Inferior parietal cortex (tissue), 1 donor: ENCODE results near the gene CXCR4.
"Not testable (repeated sequence)": the region's sequence is repeated elsewhere in the genome, so short reads cannot be mapped to it uniquely, and the experiment has no call there.

Experiments
- DNase-seq: peaks from one replicate; pipeline ENCODE4 v3.0.0-alpha.2; 2016; ENCODE audit errors: extremely low spot score

The CXCR4 gene

GRCh38 chr2:136077107-136077506, 40.8 kb downstream of the CXCR4 start:
- no peak for DNase-seq

GRCh38 chr2:136075476-136075875, 42.5 kb downstream of the CXCR4 start:
- no peak for DNase-seq

GRCh38 chr2:136072621-136073020, 45.3 kb downstream of the CXCR4 start:
- no peak for DNase-seq

- DNase-seq = not testable (repeated sequence)
Observed at GRCh38 chr2:136071887-136072286, 46.1 kb downstream of the CXCR4 start.

GRCh38 chr2:136070913-136071312, 47.0 kb downstream of the CXCR4 start:
- no peak for DNase-seq

- DNase-seq = no peak
Observed at GRCh38 chr2:136069773-136070172, 48.2 kb downstream of the CXCR4 start.

- no peak for DNase-seq
Observed at GRCh38 chr2:136068581-136069227, 49.2 kb downstream of the CXCR4 start.

- no peak for DNase-seq
Observed at GRCh38 chr2:136067897-136068580, 49.9 kb downstream of the CXCR4 start.

GRCh38 chr2:136067459-136067858, 50.5 kb downstream of the CXCR4 start:
- no peak for DNase-seq

GRCh38 chr2:136065907-136066306, 52.0 kb downstream of the CXCR4 start:
- no peak for DNase-seq

- DNase-seq = no peak
Observed at GRCh38 chr2:136065384-136065783, 52.6 kb downstream of the CXCR4 start.
